ENCODE data around the gene CFHR4.
A peak's percentile ranks its signal among the peaks of the same experiment; 100 is the strongest.
"Not testable (repeated sequence)": the region's sequence is repeated elsewhere in the genome, so short reads cannot be mapped to it uniquely, and the experiment has no call there.

The CFHR4 gene

DNA sequence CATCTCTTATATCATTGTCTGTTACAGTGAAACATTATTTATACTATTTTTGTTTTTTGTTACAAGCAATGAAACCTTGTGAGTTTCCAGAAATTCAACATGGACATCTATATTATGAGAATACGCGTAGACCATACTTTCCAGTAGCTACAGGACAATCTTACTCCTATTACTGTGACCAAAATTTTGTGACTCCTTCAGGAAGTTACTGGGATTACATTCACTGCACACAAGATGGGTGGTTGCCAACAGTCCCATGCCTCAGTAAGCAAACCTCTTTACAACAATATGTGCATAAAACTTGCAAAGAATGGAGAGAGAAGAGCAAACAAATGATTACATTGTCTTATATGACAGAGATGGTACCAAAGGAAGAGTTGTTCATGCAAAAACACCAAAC is 22.4 kb downstream of the CFHR4 start:
- TF ChIP-seq, protein P1, sequence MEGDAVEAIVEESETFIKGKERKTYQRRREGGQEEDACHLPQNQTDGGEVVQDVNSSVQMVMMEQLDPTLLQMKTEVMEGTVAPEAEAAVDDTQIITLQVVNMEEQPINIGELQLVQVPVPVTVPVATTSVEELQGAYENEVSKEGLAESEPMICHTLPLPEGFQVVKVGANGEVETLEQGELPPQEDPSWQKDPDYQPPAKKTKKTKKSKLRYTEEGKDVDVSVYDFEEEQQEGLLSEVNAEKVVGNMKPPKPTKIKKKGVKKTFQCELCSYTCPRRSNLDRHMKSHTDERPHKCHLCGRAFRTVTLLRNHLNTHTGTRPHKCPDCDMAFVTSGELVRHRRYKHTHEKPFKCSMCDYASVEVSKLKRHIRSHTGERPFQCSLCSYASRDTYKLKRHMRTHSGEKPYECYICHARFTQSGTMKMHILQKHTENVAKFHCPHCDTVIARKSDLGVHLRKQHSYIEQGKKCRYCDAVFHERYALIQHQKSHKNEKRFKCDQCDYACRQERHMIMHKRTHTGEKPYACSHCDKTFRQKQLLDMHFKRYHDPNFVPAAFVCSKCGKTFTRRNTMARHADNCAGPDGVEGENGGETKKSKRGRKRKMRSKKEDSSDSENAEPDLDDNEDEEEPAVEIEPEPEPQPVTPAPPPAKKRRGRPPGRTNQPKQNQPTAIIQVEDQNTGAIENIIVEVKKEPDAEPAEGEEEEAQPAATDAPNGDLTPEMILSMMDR (IDR thresholded peaks at IDR 0.05) = peak; percentile 25; the same call in 1 of the 2 replicates

DNA sequence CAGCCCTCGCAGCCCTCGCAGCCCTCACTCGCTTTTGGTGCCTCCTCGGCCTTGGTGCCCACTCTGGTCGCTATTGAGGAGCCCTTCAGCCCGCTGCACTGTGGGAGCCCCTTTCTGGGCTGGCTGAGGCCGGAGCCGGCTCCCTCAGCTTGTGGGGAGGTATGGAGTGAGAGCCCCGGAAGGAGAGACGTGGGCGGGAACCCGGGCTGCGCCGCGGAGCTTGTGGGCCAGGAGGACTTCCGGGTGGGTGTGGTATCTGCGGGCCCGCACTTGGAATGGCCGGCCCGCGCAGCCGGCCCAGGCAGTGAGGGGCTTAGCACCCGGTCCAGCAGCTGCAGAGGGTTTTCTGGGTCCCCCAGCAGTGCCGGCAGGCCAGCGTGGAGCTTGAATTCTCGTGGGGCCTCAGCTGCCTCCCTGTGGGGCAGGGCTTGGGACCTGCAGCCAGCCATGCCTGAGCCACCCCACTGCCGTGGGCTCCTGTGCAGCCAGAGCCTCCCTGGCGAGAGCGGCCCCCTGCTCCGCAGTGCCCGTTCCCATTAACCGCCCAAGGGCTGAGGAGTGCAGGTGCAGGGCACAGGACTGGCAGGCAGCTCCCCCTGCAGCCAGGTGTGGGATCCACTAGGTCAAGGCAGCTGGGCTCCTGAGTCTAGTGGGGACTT is 45.8 kb downstream of the CFHR4 start:
- TF ChIP-seq, protein P1 (IDR thresholded peaks at IDR 0.05) = 0 out of 2 replicates have a peak, but pooled peaks have one; percentile 12

DNA sequence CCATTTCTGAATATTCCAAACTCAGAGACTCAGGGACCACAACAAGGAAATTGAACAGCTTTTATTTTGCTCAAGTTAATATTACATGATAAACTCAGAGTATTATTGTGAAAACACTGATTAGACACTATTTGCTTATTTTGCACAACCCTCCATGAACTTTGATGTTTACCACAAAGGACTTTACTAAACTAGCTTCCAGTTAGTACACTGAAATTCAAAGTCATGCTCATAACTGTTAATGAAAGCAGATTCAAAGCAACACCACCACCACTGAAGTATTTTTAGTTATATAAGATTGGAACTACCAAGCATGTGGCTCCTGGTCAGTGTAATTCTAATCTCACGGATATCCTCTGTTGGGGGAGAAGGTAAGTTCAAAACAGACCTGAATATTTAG is 55.7 kb downstream of the CFHR4 start, which contains the start of gene CFHR2:
Gene CFHR2, plus strand, starts transcription at position 171 of the 400 bp plus-strand sequence. Its CDS starts 143 bp downstream, at position 314.
- TF ChIP-seq, protein P1 (IDR thresholded peaks at IDR 0.05) = not testable (repeated sequence)

DNA sequence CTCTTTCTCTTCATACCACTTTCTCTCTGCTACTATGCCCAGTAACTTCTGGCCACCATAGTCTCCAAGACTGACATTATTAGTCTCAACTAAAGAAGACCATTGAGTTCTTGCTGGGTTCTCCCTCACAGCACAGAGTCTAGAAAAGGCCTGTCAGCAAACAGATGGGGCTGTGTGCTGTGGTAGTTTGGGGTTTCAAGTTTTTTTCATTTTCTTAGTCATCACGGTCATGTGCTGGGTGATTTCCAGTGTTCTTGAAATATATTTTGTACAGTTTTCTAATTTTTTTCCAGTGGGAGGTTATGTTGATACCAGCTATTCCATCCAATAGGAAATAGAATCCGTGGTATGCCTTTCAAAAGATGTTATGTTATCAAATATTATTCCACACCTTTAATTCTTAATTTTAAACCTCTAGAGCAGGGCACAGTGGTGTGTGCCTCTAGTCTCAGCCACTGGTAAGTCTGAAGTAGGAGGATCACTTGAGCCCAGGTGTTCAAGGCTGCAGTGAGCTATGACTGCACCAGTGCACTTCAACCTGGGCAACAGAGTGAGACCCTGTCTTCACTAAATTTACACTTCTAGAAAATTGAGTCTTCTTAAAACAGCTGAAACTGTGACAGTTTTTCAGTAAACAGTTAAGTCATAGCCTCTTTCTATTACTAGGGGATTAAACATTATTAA is 64.0 kb downstream of the CFHR4 start:
- TF ChIP-seq, protein P1 (IDR thresholded peaks at IDR 0.05) = no peak

DNA sequence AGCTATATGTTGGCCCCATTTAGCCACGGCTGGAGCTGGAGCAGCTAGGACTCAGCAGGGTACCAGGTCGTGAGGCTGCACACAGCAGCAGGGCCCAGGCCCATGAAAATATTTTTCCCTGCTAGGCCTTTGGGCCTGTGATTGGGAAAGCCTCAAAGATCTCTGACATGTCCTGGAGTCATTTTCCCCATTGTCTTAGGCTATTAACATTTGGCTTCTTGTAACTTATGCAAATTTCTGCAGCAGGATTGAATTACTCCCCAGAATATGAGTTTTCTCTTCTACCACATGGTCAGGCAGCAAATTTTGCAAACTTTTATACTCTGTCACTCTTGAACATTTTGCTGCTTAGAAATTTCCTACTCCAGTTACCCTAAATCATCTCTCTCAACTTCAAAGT is 66.9 kb downstream of the CFHR4 start:
- TF ChIP-seq, protein P1 (IDR thresholded peaks at IDR 0.05) = no peak

DNA sequence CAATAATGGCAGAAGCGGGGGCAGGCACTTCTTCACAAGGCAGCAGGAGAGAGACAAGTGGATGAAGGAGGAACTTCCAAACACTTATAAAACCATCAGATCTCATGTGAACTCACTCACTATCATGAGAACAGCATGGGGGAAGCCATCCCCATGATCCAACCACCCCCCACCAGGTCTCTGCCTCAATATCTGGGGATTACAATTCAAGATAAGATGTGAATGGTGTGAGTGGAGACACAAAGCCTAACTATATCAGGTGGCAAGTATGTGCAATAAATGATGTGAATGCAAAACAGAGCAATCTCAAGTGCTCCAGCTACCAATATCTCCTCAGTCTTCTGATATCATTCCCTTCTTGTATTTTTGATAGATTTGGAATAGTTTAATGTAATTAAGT is 68.1 kb downstream of the CFHR4 start:
- TF ChIP-seq, protein P1 (IDR thresholded peaks at IDR 0.05) = no peak

DNA sequence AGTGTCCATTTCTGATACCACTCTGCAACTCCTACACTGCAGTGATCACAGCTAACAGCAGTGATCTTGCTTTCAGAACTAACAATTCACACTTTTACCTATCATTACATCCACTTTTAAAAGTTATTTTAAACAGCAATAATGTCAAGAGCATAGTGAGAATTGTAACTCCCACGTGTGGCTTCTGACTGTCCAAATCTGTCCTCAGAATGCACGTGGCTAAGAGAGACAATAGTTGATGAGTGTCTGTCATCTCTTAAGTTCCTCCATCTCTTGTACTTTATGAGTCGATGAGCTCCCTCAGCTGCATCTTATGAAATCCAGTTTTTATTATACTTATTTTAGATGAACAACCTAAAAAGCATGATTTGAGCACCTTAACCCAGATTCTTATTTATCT is 73.0 kb downstream of the CFHR4 start:
- TF ChIP-seq, protein P1 (IDR thresholded peaks at IDR 0.05) = no peak

Measured in LNCAP (cell line).